GM19438 (cell line): ENCODE results near the gene MCM6.

Experiments
- ATAC-seq: cut with Tn5 transposase; IDR thresholded peaks from one replicate; pipeline ENCODE4 v1.9.1; 2021; ENCODE audit warnings: low read depth; ENCODE audit not compliant: unreplicated experiment

The MCM6 gene

GRCh38 chr2:135792401-135793150, 83.7 kb downstream of the MCM6 start:
- no peak for ATAC-seq

- ATAC-seq: no peak
Observed at GRCh38 chr2:135791418-135792190, 84.6 kb downstream of the MCM6 start.

GRCh38 chr2:135790423-135790822, 85.8 kb downstream of the MCM6 start:
- no peak for ATAC-seq
